ENCODE measurements around the gene CHTF18.
"Not testable (repeated sequence)": the region's sequence is repeated elsewhere in the genome, so short reads cannot be mapped to it uniquely, and the experiment has no call there.

CHTF18 gene

DNA sequence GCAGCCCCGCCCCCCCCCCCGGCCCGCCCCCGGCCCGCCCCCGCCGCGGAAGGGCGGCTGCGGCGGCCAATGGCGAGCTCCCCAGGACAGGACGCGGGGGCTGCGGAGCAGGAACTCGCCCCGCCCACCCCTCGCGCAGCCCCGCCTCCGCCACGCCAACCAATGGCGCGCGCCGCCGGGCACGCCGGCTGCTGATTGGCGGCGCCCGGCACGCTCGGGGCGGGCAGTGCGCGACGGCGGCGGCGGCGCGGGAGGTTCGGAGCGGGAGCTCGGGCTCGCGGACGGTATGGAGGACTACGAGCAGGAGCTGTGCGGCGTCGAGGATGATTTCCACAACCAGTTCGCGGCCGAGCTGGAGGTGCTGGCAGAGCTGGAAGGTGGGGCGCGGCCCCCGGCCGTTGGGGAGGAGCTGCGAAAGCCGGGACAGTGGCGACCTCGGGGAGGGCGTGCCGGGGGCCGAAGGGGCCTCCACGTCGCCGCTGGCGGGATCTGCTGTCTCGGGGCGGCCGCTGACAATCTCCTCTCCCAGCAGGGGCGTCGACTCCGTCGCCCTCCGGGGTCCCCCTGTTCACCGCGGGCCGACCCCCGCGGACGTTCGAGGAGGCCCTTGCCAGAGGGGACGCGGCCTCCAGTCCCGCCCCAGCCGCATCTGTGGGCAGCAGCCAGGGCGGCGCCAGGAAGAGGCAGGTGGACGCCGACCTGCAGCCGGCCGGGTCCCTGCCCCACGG lies at the start of gene CHTF18:
CHTF18 (plus strand) TSS at position 222 of the 728 bp plus-strand sequence; CDS start at position 287, 65 bp downstream.
- peak; percentile 82 for DNase-seq

DNA sequence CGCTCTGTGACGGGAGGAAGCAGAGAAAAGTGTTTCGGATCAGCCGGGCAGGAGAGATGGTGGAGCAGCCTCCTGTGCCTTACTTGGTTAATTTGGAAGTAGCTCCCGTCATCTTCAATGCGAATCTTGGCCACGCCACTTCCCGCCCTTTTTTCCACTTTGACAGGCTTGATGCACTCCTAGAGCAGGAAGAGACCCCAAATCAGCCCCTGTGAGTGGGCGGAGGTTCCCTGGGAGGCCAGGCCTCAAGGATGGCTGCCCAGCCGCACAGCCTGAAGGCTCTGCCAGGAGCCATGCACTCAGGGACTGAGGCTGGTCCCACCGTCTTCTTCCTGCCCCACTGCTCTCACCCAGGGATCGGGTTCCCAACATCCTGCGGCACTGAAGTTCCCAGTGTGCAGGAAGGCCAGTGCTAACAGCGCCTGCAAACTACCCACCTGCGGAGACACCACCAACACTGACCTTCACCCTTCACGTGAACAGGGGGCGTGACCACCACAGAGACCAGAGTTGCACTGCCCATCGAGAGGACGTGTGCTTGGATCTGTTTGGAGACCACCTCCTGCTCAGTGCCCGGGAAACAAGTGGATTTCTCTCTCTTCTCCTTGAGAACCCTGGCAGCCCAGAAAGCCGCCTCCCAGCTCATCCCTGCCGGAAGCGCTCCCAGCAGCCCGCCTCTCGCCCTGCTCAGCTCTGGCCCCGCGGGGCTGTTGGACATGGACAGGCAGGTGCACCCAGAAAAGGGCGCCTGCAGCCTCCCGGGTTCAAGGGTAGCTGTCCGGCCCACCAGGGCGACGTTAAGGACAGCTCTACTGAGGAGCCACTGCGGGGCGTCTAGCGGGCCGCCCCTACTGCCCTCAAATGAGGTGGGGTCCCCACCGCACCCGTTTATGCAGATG lies 48.6 kb upstream of the CHTF18 start:
- no peak for DNase-seq

DNA sequence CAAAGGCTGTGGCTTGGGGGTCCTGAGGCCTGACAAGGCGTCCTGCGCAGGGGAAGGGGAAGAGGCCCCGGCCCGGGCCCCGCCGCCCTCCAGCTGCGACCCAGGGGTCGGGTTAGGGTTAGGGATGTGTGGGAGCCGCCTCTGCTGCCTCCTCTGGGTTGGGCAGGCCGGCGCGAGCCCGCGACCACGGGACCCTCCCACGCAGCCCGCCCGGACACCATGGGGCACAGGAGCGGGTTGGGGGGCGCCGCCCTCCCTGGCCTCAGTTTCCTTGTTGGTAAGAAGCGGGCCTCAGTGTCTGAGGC lies 48.0 kb upstream of the CHTF18 start:
- DNase-seq: no peak

DNA sequence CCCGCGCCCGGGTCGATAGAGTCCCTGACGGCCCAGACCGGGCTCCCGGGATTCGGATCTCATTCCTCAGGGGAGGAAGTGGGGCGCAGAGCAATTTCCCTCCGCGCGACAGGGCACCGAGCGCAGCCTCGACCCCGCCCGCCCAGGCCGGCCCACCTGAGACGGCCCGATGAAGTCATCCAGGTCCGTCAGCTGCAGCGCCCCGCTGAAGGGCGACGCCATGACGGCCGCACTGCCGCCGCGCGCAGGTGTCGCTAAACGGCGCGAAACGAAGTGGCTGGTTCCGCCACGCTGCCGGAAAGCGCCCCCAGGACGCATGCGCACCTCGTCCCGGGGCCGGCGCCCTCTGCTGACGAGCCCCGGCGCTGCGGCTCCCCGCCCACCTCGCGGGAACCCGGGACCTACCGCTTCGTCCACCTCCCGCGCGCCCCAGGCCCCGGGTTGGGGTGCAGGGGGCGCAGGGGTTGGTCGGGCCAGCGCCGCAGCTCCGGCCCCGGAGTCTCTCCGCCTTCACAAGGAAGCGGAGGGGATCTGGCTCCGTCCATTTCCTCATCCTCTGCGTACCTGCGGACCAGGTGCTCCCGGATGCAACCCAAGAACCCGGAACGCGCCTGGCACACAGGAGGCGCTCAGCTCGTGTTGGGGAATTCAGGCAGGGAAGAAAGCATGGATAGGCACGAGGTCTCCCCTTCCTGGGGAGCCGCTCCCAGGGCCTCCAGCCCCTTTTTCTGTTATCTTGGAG lies 47.5 kb upstream of the CHTF18 start, which contains the start of gene CIAO3:
CIAO3 (minus strand) TSS at position 234 of the 742 bp plus-strand sequence; CDS start at position 222, 12 bp downstream.
- DNase-seq: peak; percentile 79

DNA sequence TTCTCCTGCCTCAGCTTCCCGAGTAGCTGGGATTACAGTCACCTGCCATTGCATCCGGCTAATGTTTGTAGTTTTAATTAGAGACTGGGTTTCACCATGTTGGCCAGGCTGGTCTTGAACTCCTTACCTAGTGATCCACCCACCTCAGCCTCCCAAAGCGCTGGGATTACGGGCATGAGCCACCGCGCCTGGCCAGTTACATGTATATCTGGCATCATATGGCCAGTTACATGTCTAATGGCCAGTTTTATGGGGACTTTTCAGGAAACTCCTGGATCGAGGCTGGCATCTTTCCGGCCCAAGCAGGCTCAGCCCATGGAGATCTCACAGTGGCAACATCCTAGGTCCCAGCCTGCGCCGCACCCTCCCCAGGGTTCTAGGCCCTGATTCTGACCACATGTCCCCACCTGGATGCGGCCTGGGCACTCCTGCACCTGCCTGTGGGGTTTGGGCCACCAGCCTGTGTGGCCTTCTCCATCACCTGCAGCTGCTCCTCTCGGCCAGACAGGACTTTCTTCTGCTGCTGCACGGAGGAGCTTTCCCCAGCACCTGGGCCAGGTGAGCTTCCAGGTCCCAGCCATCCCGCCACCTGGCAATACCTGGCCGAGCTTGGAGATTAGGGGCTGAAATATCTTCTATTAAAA lies 46.3 kb upstream of the CHTF18 start:
- no peak for DNase-seq

DNA sequence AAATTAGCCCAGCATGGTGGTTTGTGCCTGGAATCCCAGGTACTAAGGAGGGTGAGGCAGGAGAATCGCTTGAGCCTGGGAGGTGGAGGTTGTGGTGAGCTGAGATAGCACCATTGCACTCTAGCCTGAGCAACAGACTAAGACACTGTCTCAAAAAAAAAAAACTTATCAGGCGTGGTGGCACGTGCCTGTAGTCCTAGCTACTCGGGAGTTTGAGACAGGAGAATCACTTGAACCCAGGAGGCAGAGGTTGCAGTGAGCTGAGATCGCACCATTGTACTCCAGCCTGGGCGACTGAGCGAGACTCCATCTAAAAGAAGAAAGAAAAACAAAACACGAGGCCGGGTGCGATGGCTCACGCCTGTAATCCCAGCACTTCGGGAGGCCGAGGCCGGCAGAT lies 45.5 kb upstream of the CHTF18 start:
- DNase-seq: not testable (repeated sequence)

DNA sequence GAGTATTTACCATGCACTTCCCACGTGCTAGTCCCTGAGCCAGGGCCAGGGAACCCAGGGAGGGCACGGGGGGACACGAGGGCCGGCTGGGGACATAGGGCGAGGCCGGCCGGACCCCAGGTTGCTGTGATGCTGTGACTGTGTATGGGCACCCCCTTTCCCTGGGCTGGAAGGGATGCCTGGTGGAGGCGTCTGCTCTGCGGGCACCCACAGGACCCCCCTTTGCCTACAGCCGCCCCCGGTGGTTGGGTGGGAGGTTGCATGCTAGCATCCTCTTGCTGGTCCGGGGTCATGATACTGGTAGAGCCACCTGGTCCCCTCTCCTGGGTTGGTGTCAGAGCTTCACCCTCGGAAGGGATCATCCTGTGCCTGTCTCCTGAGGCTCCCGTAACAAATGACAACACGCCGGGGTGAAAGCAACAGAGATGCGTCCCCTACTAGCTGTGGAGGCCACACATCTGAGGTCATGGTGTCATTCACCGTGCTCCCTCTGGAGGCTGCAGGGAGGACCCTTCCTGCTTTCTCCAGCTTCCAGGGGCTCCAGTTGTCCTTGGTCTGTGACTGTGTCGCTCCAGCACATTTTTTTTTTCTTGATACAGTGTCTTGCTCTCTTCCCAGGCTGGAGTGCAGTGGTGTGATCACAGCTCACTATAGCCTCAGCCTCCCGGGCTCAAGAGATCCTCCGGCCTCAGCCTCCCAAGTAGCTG lies 44.5 kb upstream of the CHTF18 start:
- DNase-seq: no peak

DNA sequence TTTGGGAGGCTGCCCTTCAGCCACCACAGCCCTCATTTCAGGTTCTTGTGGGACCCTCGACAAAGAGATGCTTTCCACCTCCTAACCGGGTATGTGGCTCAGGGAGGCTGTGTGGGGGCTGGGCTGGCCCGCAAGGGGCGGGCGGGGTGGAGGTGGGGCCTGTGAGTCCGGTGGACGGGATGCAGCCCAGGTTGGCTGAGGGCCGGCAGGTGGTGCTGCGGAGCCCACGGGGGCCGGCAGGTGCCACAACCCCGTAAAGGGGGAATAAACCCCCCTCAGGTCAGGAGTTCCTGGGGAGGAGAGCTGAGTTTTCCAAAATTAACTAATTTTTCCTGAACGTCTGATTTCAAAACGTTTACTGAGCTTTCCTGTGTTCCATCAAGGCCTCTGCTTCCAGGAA lies 42.7 kb upstream of the CHTF18 start:
- DNase-seq: no peak

DNA sequence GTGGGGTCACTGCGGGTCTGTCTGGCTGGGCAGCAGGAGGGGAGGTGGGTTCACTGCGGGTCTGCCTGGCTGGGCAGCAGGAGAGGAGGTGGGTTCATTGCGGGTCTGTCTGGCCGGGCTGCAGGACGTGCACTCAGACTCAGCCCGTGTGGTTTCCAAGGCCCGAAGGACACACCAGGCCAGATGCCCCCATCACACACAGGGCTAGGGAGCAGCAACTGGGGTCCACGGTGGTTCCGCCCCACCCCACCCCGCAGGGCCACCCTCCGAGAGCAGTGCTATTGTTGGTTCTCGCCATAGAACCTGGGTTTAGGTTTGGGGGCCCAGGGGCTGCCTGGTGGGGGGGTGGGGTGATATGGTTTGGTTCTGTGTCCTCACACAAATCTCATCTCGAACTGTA lies 41.8 kb upstream of the CHTF18 start:
- DNase-seq: no peak

DNA sequence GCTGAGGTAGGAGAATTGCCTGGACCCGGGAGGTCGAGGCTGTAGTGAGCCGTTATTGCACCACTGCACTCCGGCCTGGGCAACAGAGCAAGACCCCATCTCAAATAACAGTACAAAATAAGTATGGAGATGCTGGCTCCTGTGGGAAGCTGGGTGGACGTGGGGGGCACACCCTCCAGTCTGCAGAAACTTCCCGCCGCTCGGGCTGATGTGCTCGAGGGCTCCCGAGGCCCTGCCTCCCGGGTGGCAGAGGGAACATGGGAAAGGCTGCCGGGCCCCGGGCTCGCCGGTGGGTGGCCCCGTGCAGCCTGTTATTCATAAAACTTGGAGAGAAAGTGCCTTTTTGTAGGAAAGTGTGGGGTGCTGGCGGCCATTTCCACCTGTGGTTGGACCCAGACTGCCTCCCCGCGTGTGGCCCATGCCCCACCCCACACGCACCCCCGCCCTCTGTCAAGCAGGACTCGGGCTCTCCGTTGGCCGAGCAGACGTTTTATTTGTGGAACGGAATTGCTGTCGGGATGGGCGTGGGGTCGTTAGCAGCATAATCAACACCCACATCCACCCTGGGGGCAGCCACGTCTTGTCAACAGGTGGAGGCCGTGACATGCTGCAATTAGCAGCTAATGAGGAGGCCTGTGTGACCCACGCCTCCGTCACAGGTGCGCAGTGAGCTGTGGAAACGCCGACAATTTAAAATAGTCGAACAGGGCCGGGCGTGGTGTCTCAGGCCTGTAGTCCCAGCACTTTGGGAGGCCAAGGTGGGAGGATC lies 40.3 kb upstream of the CHTF18 start:
- DNase-seq: no peak

DNA sequence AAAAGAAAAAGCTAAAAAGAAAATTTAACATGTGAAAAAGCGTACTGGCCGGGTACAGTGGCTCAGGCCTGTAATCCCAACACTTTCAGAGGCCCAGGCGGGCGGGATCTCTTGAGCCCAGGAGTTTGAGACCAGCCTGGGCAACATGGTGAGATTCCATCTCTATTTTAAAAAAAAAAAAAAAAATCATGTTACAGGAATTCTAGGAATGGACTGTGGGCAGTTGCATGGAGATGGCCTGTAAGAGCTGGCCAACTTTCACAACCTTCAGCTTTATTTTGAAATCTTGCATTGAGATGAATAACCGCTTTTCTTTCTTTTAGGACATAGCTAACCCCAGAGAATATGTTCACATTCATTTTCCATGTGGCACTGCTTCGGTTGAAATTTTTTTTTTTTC lies 39.4 kb upstream of the CHTF18 start:
- DNase-seq: no peak

DNA sequence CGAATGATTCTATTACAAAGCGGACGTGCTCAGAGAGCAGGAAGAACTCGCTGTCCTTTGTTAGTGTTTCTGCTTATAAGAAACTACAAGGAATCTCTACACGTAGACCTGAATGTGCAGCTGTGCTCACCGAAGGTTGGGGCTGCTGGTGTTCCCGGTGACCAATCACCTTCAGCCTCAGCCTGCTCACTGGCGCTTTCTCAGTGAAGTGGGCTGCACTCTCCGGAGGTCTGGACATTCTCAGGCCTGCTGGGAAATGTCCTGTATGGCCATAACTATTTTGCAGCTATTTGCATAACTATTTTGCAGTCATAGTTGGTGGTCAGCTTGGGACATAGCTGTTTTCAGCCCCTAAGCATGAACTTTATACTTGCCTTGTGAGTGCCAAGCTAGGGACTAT lies 37.9 kb upstream of the CHTF18 start:
- no peak for DNase-seq

DNA sequence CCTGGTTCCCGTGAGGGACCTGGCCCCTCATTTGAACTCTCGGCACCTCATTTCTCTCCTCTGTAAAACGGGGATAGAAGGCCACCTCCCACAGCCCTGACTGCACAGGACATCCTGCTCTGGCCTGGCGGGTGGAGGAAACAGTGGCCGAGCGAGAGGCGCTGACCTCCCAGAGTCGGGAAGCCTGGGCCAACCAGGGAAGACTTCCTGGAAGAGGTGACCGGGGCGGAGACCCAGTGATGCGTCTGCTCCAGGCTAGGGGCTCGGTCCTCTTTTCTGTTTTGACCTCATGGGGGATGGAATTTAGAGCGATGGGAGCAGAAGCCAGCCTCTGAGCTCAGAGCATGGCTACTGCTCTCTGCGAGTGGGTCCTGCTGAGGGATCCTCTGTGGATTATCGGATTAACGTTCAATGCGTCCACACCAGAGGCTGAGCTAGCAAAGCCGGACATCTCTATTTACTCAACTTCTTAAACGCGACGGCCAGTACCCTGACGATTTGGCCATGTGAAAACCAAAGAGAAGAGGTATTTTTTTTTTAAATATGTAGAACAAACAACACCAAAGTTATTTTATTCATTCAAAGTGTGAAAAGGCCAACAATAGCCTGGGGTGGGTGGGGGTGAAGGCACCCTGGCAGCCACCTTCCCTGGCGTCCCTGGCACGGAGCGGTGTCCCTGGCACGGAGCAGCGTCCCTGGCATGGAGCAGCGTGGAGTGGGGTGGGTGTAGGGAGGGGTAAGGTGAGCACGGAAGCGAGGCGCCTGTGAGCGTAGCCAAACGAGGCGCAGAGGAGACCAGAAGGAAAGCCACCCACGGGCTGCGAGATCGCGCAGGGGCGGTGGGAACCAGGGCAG lies 37.0 kb upstream of the CHTF18 start:
- no peak for DNase-seq

DNA sequence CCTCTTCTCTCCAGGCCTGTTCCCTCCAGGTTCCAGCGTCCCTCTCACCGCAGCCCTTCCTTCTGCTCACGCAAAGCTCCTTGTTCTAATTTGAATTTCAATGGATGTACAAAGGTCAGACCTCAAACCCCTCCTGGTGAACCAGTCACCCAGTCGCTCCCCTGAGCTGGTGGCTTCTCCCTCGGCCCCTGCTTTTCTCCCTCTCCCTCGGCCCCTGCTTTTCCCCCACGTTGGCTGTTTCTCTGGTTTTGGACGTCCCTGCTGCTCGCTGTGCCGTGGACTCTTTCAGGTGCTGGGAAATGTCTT lies 36.5 kb upstream of the CHTF18 start:
- no peak for DNase-seq

DNA sequence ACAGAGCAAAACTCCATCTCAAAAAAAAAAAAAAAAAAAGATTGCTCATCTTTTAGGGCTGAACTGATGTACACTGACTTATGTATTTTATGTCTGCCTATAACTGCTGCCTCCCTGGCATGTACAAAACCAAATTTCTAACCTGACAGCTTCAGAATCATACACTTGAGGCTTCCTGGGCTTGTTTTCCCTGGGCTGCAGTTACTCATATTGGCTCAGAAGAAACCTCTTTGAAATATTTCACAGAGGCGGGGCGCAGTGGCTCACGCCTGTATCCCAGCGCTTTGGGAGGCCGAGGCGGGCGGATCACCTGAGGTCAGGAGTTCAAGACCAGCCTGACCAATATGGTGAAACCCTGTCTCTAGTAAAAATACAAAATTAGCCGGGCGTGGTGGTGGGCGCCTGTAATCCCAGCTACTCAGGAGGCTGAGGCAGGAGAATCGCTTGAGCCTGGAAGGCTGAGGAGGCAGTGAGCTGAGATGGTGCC lies 34.3 kb upstream of the CHTF18 start:
- not testable (repeated sequence) for DNase-seq

DNA sequence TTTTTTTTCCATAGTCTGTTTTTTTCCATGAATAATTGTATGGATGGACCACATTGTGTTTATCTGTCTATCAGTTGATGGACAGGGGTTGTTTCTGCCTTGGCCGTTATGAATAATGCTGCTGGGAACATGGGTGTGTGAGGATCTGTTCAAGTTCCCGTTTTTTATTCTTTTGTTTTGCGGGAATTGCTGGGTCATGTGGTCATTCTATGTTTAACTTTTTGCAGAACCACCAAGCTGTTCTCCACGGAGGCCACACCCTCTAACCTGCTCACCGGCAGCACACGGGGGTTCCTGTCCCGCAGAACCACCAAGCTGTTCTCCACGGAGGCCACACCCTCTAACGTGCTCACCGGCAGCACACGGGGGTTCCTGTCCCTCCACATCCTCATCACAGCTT lies 33.8 kb upstream of the CHTF18 start:
- no peak for DNase-seq

DNA sequence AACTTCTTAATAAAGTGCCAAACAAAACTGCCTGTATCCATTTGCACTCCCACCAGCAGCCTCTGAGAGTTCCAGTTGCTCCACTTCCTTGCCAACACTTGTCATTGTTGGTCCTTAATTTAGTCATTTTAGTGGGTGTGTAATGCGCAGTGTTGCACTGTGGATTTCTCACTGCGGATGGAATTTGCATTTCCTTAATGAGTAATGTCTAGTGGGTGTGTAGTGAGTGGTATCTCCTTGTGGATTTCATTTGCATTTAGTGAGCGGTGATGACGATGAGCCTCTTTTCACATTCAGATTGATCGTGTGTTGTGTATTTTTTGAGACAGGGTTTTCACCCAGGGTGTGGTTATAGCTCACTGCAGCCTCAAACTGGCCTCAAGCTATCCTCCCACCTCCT lies 32.0 kb upstream of the CHTF18 start:
- no peak for DNase-seq

DNA sequence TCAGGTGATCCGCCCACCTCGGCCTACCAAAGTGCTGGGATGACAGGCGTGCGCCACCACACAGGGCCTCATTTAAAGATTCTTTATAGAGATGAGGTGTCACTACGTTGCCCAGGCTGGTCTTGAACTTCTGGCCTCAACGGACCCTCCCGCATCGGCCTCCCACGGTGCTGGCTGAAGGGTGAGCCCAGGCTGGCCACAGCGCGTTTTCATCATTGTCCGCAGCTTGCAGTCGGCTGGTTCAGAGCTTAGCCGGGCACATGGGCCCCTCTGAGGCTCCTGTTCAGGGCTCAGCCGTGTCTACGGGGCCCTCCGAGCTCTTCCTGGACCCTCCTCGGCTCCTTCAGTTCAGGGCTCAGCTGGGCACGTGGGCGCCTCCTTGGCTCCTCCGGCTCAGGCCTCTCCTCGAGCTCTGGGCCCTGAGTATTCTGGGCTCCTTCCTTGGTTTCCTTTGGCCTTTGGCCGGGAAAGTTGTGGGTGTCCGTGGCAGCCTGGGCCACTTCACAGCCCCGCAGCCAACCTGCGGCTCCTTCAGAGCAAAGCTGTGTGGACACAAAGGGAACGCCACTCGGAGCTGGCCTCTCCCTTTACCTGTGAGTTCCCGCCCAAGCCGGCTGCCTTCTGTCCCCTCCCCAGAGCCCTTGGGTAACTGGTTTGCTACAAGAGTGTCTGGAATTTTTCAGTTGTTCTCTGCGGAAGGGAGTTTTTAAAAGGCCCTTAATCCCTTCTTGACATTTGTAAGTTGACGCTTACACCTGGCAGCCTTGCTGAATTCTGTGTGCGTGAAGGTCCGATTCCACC lies 29.1 kb upstream of the CHTF18 start:
- DNase-seq: no peak

DNA sequence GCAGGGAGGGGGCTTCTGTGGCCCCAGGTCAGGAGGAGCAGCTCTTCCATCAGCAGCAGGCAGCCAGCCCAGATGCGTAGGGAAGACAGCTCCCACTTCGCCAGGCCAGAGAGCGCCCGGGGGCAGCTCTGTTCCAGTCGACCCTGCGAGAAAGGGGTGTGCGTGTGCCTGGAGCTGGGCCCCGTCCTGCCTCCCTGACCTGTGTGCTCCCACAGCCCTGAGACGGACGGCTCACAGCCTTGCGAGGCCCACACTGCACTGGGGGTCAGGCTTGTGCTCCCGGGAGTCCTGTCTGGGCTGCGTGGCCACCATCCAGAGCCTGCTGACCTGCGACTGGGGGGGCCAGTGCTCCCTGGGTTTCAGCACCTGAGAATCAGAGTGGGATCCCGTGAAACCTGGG lies 28.4 kb upstream of the CHTF18 start:
- no peak for DNase-seq

Data from NCI-H2029 (cell line).